HG03521 (cell line): ENCODE measurements around the gene IL18BP.

Experiments
- ATAC-seq: cut with Tn5 transposase; IDR thresholded peaks from one replicate; pipeline ENCODE4 v1.9.1; 2021; ENCODE audit warnings: mild to moderate bottlenecking, moderate library complexity; ENCODE audit not compliant: unreplicated experiment

IL18BP gene

DNA sequence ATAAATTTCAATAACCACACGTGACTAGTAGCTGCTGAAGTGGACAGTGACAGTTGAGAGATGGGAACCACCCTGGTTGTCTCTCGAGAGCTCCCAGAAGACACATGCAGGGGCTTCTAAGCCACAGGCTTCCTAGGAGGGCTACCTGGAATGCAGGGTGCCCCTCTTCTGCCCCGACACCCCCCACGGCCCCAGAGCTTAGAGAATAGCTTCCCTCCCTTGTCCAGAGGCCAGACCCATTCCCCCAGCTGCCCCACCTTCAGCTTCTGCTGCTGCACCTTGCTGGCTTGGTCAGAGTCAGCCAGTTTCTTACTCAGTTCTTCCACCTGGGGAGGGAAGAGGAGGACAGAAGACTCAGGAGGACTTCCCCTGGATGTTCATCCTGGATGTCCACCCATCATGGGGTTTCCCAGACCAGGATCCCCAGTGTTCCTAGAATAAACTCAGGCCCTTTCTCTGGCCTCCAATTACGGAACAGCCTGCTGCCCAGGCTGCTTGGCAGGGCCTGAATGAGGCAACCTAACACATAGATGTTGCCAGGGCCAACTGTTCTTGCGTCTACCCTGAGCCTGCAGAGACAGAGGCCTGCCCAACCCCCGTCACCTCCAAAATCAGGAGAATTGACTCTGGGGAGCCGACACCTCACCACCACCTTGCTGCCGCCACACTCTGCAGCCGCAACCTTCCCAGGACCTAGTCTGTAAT is 12.0 kb downstream of the IL18BP start:
- ATAC-seq: no peak

DNA sequence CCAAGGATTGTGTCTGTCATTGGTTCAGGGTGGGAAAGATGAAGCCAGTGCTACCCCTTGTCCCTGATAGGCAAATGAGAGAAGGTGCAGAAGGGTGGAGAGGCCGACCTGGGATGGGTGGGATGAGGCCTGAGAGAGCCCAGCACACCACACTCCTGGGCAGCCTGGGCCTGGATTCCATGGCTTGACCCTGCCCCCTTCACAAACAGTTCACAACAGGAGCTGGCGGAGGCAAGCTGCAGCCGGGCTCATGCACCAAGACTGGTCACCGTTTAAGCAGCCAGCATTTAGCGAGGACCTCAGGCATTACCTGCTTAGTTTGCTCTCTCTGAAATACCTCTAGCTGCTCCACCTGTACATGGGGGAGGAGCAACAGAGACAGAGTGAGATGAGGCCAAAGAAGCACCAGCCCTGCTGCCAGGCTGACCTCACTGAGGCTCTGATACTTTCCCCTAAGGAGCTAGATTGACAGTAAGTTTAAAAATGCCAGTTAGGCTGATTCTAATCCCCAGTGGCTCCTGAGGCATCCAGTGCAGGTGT is 13.5 kb downstream of the IL18BP start:
- ATAC-seq: no peak

DNA sequence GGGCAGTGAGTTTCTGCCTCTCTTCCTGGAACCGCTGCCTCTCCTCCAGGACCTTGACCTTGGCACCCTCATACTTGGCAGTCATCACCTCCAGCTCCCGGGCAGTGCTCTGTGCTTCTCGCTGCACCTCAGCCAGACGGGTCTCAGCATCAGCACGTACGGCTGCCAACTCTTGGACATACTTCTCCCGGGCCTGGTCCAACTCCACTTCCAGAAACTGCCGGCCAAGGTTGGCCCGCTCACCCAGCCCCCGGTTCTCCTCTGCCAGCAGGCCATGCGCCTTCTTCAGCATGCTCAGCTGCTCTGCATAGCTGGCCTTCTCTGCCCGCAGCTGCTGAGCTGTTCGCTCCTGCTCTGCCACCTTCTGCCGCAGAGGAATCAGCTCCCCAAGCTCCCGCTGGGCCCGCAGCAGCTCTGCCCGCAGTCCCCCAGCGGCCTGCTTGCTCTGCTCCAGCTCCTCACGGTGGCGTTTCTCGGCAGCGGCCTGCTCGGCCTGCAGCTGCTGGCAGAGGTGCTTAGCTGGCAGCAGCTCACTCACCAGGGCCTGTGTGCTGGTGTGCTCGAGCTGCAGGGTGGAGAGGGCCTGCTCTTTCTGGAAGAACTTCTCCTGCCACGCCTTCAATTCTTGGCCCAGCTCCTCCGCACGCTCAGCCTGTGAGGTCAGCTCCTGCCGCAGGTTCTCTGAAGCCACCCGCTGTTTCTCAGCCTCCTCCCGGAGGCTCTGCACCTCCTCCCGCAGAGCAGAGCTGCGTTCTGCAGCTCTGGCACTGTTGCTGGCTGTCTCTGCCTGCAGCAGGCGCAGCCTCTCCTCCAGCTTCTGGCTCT is 14.4 kb downstream of the IL18BP start:
- no peak for ATAC-seq

DNA sequence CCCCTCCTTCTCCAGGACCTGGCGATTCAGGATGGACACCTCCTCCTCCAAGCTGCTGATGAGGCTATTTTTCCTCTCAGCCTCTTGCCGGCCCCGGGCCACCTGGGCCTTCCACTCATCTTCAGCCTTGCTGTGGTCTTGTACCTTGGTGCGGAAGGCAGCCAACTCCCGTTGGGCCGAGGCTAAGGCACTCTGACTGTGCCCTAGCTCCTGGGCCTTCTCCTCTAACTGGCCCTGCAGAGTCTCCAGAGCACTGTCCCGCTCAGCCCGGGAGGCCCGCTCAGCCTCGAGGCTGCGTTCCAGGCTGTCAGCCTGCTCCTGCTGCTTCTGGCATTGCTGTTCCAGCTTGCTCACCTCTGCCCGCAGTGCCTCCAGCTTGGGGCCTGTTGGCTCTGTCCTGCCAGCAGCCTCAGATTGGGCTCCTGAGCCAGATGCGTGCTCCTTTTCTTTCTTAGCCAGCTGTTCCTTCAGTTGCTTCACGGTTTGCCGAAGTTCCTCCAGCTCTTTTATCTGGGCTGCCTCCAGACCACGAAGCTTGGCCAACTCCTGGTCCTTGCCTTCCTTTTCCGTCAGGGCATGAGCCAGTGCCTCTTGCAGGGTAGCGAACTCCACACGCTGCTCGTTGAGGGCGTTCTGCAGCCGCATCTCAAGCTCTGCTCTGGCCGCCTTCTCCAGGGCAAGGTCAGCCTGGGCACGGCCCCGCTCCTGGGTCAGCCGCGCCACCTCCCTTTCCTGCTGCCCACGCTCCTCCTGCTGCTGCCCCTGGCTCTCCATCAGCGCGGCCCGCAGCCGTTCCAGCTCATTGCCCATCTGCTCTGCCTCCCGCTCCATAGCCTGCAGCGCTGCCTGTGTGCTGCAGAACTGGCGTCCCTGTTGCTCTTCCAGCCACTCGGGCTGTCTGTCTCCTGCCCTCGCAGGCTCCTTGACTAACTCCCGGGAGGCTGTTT is 15.3 kb downstream of the IL18BP start:
- ATAC-seq: no peak

DNA sequence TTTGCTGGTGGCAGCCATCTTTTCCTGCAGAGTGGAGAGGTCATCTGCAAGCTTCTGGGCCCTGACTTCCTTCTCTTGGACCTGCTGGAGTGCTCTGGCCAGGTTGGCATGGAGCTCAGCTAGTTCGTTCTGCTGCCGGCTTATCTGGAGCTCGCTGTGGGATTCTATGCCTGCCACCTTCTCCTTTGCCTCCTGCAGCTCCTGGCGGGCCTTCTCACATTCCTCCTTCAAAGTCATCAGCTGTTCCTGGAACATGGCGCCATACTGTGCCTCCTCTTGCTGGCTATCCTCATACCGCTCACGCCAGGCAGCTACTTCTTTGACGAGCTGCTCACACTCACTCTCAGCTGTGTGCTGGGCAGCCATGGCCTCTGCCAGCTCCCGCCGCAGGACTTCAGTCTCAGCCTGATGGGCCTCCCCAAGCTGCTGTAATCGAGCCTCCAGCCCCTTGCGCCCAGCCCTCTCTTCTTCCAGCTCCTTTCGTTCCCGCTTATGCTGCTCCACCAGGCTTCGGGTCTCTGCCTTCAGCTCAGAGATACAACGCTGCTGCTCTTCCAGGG is 16.1 kb downstream of the IL18BP start:
- ATAC-seq: no peak

DNA sequence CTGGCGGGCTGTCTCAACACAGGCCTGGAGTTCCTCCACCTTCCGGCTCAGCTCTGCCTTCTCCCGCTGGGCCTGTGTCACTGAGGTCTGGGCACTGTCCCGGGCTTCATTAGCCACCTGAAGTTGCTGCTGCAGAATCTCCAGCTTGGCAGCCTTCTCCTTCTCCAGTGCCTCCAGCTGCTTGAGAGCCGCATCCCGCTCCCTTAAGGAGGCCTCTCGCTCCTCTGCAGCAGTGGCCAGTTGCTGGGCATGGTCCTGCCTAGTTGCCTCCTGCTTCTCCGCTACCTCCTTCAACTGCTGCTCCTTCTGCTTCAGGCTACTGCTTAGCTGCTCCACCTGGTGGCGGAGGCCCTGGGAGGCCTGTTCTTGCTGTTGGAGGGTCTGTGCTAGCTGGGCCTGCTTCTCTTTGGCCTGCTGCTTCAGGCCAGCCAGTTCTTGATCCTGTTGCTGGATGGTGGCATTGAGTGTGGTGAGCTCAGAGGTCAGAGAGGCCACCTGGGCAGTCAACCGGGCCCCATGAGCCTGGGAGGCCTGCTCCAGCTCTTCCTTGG is 16.9 kb downstream of the IL18BP start:
- no peak for ATAC-seq

DNA sequence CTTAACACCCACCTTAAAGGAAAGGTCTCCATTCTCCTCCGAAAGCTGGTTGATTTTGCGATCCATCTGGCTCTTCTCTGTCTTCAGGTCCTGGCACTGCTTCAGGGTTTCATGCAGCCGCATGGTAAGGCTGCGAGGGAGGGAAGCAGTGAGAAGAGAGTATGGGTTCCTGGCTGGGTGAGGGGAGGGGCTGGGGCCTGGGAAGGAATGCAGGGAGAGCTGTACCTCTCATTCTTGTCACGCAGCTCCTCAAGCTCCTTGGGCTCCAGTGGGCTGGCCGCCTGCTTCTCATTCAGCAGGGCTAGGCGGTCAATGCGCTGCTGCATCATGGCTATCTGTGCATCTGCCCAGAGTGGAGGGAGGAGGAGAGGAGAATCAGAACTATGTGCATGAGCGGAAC is 19.5 kb downstream of the IL18BP start:
- ATAC-seq: no peak

DNA sequence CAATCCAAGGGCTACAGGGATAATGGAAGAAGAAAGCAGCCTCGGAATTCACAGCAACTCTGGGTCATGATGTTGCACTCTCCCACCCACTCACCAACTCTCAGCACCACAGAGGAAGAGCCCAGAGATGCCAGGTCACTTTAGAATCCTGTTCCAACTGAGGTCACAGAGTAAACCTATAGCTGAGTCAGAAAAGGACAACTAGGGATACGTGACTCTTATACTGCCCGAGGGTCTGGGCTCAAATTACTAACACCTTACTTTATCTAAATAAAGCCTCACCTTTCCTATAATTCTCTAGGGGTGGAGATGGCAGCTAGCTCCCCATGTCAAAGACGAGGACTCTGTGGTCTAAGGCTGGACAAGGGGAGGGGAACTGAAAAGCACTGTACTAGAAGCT is 24.6 kb downstream of the IL18BP start:
- ATAC-seq: no peak

DNA sequence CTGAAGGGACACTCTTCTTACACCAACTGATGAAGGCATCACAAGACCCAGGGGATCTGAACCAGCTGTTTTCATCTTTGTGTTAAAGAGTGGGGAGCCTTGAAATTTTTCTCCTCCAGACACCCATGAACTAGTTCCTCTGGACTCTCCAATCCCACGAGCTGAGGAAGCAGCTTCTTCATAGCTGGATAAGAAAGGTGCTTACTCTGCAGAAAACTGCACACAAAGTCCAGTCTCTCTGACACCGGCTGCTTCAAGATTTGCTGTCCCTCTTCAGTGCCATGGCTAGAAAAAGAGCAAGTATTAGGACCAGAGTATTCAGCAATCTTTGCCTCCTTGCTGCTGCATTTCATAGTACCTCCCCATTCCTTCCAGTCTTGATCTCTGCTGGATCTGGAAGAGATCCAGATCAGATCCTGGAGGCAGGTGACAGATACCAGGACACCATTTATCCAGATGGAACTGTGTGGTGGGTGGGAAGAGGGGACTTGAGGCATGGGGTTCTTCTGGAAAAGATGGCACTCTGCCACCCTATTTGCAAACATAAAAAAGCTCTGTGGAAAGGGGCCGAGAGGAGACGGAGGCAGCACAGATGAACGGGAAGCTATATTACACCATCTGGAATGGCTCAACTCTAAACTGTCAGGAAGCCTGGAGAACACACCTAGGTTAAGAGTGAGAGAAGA is 25.5 kb downstream of the IL18BP start:
- ATAC-seq: no peak

DNA sequence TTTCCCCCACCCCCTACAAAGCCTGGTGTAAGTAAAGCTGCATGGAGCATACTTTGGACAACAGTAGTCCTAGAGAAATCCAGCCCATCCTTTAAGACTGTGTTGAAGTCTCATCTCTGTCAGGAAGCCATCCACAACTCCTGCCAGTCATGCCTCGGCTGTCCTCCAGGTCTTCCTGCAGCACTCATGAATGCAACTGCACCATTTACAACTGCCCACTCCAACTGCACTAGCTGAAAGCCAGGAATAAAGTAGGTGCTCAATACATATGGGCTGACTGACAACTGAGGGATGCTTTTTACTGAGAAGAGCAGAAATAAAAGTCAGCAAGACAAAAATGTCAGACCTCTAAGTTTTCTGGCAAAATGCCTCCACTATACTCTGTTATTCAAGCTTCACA is 27.4 kb downstream of the IL18BP start:
- ATAC-seq: no peak

DNA sequence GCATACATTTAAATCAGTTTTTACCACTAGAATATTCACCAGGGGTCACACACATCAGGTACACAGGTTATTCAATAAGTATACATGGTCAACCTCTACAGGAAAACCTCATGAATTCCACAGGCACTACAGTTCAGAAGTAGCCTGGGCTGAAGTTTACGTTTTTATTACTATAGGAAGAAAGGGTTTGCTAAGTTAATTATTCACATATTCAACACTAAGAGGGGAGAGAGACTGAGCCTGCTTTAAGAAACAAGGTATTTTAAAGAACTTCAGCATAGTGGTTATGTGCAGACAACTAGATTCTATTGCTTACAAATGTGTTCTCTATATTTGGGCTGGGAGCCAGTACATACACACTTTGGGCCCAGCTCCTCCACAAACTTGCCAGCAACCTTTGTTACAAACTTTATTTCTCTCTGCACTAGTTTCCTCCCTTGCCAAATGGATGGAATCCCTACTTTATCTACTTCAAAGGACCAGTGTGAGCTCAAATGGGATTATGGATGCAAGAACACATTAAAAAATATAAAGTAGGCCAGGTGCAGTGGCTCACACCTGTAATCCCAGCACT is 31.9 kb downstream of the IL18BP start:
- no peak for ATAC-seq

DNA sequence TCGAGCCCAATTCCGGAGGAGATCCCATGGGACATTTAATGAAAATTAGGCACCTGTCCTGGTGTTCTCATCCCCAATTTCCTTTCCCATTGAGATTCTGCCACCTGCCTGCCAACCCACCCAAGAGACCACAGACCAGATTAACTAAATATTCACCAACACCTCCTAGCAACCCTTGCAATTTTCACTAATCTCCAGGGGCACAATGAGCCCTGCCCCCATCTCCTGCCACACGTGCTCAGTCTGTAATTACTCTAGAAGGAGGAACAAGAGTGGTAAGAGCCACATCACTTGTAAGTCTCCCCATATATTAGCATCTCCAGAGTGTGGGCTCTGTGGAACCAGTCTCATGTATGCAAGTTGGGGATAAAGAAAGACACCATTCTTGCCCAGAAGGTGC is 38.0 kb downstream of the IL18BP start:
- no peak for ATAC-seq

DNA sequence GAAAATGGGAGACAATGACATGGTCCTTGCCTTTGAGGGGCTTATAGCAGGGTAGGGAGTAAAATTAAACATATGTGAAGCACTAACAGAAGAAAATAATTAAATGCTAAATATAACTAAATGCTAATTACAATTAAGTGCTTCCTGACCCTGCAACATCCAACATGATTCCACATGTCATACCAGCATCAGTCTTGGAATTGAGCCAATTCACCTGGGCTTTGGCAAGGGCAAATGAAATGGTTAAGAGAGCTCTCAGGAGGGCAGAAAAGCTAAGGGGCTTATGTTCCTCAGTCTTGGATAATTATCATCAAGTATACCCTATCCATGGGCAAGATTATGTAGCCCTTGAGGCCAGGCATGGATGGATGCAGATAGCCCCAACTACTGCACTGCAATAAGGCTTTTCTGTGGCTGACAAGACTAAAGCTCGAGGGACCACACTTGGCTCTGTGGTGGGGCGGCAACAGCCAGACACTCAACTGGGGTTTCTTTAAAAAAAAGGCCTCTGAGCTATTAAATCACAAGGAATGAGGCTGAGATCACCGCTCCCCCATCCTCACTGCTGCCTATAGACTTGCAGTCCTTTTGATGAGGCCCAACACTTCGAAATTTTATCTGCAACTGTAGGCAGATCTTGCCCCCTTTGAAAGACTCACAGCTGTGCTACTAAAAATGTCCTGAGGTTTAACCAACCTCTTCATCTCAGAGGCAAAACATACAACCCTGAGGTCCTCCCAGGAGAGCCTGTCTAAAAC is 39.0 kb downstream of the IL18BP start:
- ATAC-seq: no peak

DNA sequence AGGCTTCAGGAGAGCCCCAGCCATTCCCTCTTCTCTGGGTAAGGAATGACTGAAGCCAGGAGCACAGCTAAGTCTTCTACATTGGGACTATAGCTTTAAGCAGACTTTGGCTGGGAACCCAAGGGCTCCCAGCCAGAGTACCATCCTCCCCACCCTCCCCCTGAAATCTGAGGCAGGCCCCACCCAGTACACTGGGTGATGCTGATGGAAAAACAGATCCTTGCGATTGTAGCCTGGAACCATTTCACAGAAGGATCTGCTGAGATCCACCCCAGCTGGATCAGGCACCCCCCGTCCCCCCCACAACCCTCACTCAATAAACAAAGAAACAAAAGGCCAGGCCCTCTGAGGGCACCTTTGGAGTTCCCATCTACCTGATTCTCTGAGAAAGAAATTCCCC is 39.8 kb downstream of the IL18BP start:
- no peak for ATAC-seq

DNA sequence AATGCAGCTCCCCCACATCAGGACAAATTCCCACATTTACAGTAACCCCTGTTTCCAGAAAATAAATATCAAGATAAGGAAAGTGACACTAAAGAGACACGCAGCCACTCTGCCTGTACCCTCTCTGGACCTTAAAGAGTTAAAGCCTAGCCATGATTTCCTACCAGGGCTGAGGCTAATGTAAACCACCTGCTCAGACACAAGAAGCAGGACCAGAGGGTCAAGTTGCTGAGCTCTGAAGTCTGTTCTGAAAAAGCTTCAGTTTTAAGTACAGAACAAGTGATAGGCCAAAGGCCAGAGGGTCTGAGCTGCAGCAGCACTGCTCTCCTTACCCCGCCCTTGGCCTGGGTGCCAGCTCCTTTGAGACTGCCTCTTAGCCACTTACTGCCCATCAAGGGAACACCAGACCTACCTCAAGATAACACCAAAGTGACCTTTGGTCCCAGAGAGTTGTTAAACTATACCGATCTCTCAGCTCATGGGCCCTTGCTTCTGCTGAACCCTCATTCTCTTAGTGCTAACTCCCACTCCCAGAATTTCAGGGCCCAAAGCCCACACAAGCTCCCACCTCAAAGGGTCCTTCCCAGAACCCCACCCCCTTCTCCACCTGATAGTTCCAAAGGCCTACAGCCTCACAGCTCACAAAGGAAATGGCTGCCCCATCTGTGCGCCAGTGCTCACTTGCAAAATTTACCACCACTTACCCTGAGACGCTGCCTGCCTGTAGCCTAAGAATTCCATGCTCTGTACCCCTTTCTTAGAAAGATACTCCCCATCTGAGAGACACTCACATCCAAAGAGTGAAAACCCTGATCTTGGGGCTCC is 40.5 kb downstream of the IL18BP start:
- ATAC-seq: no peak

DNA sequence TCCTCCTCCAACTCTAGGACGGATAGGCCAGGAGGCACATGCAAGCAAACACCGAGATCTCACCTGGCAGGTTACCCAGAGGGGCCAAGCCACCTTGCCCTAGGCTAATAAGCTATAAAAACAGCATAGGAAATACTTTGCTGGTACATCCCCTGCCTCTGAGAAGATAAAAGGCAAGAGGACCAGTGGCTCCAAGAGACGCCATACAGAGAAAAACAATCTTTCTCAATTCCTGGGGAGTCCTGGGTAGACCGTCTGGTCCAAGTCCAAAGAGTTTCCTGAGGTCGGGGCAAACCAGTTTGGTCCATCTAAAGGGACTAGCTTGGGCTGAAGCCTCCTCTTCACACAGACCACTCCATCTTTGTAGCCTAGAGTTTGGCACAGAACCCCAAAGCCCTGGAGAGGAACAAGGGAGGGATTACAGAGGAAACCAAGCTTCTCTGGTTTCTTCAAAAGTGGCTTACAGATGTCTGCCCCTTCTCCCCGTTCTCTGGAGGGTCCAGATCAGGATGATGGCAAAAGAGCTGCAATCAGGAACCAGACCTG is 41.2 kb downstream of the IL18BP start:
- ATAC-seq: no peak

DNA sequence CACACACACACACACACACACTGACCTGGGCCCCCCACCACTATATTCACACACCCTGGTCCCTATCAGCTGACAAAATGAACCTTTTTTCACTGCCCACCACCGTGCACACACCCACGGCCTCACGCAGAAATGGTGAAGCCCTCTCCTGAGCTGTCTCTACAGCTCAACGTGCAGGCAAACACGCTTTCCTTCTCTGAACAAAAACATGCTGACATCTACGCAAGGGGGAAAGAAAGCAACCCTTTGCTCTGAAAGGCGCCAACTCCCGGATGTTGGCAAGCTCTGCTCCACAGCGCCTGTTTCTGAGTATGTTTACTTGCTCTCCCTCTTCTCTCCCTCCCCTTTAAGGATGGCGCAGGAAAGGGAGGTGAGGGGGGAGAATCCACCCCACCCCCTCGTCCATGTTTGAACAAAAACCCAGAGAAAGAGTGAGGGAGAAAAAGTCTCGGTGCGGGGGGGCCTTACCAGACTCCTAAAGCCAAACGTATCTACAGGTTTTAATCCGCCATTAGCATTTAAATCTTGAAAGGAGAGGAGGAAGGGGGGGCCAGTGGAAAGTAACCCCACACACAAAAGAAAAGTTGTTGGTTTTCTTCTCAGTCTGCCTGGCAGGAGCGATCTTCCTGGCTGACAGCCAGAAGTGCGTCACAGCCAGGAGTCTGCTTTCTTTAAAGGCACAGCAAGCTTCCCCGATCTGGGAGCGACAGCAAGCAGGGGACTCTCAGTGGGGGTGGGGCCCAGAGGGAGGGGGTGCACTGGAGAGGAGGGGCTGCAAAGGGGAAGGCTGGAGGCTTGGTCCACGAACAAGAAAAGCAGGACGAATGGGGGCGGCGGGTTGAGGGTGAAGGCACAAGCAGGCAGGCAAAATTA is 42.0 kb downstream of the IL18BP start:
- ATAC-seq: no peak
